Motor neuron (in vitro differentiated cells): ENCODE results near the gene ALPK1. TPM values are rescaled to one million over a fixed set of nuclear protein-coding genes. Genes with fewer than 3 reads are reported as not detected.
A peak's percentile ranks its signal among the peaks of the same experiment; 100 is the strongest.
"Not testable (repeated sequence)": the region's sequence is repeated elsewhere in the genome, so short reads cannot be mapped to it uniquely, and the experiment has no call there.

Experiments
- ATAC-seq, 8 experiments: fragments of 200-7000 bp; cut with Tn5 transposase; replicated peaks in 6 of 8; 2 replicates each; pipeline ENCODE4 v1.8.0; 2021; ENCODE audit warnings: mild to moderate bottlenecking in 8 of 8, moderate library complexity in 8 of 8
- H3K27ac ChIP-seq, 2 donors: fragments of 250-450 bp; sonication (Bioruptor Pico); 2 replicates each; pipeline ENCODE4 v1.9.0; 2021; ENCODE audit warnings: antibody characterized with exemption in 2 of 2, mild to moderate bottlenecking in 2 of 2, moderate library complexity in 1 of 2
- H3K4me1 ChIP-seq, 2 donors: fragments of 250-450 bp; sonication (Bioruptor Pico); replicated peaks in 1 of 2; 2 replicates each; pipeline ENCODE4 v1.6.1; 2021; ENCODE audit warnings: antibody characterized with exemption in 2 of 2, mild to moderate bottlenecking in 2 of 2, moderate library complexity in 1 of 2
- H3K4me3 ChIP-seq, 5 donors: fragments of 250-450 bp; sonication (Bioruptor Pico); 2 replicates each; pipeline ENCODE4 v1.9.0; 2021; ENCODE audit warnings: antibody characterized with exemption in 5 of 5, mild to moderate bottlenecking in 5 of 5, moderate library complexity in 4 of 5
- WGBS, 10 experiments: fragments of 450-650 bp; shearing (Covaris generic); methylation state at CpG; one replicate each; pipeline ENCODE4 v1.0.0; 2022; 5-methylcytosine and 5-hydroxymethylcytosine counted together
- in situ Hi-C, 9 experiments: fragments of 400-800 bp; cut with MboI; loops; one replicate each; pipeline ENCODE4 v1.15.0; 2021; ENCODE audit warnings: low sequenced_read_pairs in 9 of 9, low pct_unique_long_range_greater_than_20kb in 2 of 9; ENCODE audit not compliant: unreplicated experiment in 9 of 9
- total RNA-seq, 8 experiments: library from RNA; unstranded; fragments of 300-600 nt; gene quantifications; 2 replicates each; pipeline versions ENCODE4 v1.2.3 to v1.2.4, GENCODE V29; 2022

The ALPK1 gene
- total RNA-seq, 8 experiments from 2014 or later: 3.9 to 28.0 (median 14.9) TPM

- WGBS, 10 experiments: 40 to 100% (median 89%) methylated on average over 1 to 5 of the region's 10 CpGs; no CpG with 5 or more reads in 3 of the 10 experiments
Observed at GRCh38 chr4:112418092-112418491, 120.9 kb downstream of the ALPK1 start.

GRCh38 chr4:112421911-112422310 lies 124.7 kb downstream of the ALPK1 start:
- H3K4me3 ChIP-seq: no peak overlapping the region
- no peak for ATAC-seq
- WGBS, 10 experiments: 62 to 100% (median 93%) methylated on average over 1 to 7 of the region's 7 CpGs

More at GRCh38 chr4:112418092-112418491, 120.9 kb downstream of the ALPK1 start:
- Histone ChIP-seq H3K27ac (no peak overlapping the region), H3K4me3 (no peak overlapping the region), H3K4me1 (no peaks in the 10 kb centered on the region)
- ATAC-seq: no peak
- in situ Hi-C loops: no loop called here

GRCh38 chr4:112422644-112423043 lies 125.5 kb downstream of the ALPK1 start:
- ATAC-seq: no peak
- WGBS, 10 experiments: 80 to 100% (median 100%) methylated on average over 1 to 2 of the region's 2 CpGs; no CpG with 5 or more reads in 6 of the 10 experiments
- in situ Hi-C loops: no loop called here
- H3K4me1 ChIP-seq: peaks cover 0 to 3% of the 10 kb centered on the region in 2 donors
- H3K27ac ChIP-seq: no peak overlapping the region
- no peak overlapping the region for H3K4me3 ChIP-seq

More at GRCh38 chr4:112421911-112422310, 124.7 kb downstream of the ALPK1 start:
- Histone ChIP-seq H3K4me1 (peaks cover 0 to 3% of the 10 kb centered on the region in 2 donors), H3K27ac (no peak overlapping the region)
- in situ Hi-C loops: no loop called here

GRCh38 chr4:112423591-112423990 lies 126.4 kb downstream of the ALPK1 start:
- H3K27ac ChIP-seq: no peak overlapping the region
- peaks cover 0 to 3% of the 10 kb centered on the region in 2 donors for H3K4me1 ChIP-seq
- in situ Hi-C loops: no loop called here
- 75 to 100% (median 100%) methylated on average over 1 of the region's 1 CpG; no CpG with 5 or more reads in 3 of the 10 experiments for WGBS, 10 experiments
- ATAC-seq: no peak
- H3K4me3 ChIP-seq: no peak overlapping the region

GRCh38 chr4:112425823-112426222 lies 128.7 kb downstream of the ALPK1 start:
- ATAC-seq: no peak
- 0 to 95% (median 76%) methylated on average over 1 to 4 of the region's 4 CpGs for WGBS, 10 experiments
- Histone ChIP-seq H3K4me1 (peaks cover 0 to 3% of the 10 kb centered on the region in 2 donors), H3K27ac (no peak overlapping the region), H3K4me3 (no peak overlapping the region)
- in situ Hi-C loops: no loop called here

- 50 to 100% (median 93%) methylated on average over 1 to 3 of the region's 3 CpGs; no CpG with 5 or more reads in 1 of the 10 experiments for WGBS, 10 experiments
- no peak for ATAC-seq
- no peak overlapping the region for H3K4me3 ChIP-seq
- H3K4me1 ChIP-seq: peaks cover 0 to 3% of the 10 kb centered on the region in 2 donors
- H3K27ac ChIP-seq: no peak overlapping the region
- in situ Hi-C loops: no loop called here
Observed at GRCh38 chr4:112426416-112426815, 129.2 kb downstream of the ALPK1 start.

GRCh38 chr4:112431158-112431557 lies 134.0 kb downstream of the ALPK1 start:
- Histone ChIP-seq H3K4me3 (no peak overlapping the region), H3K27ac (no peak overlapping the region), H3K4me1 (no peaks in the 10 kb centered on the region)
- 40 to 100% (median 84%) methylated on average over 1 to 4 of the region's 4 CpGs; no CpG with 5 or more reads in 5 of the 10 experiments for WGBS, 10 experiments
- in situ Hi-C loops: no loop called here
- ATAC-seq: no peak

- no peaks in the 10 kb centered on the region for H3K4me1 ChIP-seq
- no peak overlapping the region for H3K27ac ChIP-seq
- in situ Hi-C loops: no loop called here
- ATAC-seq: no peak
- WGBS, 10 experiments: 78 to 100% (median 100%) methylated on average over 1 of the region's 1 CpG; no CpG with 5 or more reads in 1 of the 10 experiments
- H3K4me3 ChIP-seq: no peak overlapping the region
Observed at GRCh38 chr4:112436987-112437386, 139.8 kb downstream of the ALPK1 start.

- H3K4me1 ChIP-seq, in situ Hi-C loops, H3K4me3 ChIP-seq, ATAC-seq, H3K27ac ChIP-seq: not testable (repeated sequence)
- 55 to 100% (median 87%) methylated on average over 1 to 2 of the region's 2 CpGs for WGBS, 10 experiments
Observed at GRCh38 chr4:112442226-112442625, 145.1 kb downstream of the ALPK1 start.

- Histone ChIP-seq H3K4me1 (peaks cover 45% of the 10 kb centered on the region in 2 donors), H3K27ac (peak overlapping the region in 1 of 2 donors; percentile 43), H3K4me3 (no peak overlapping the region)
- 28 to 74% (median 49%) methylated on average over 3 to 8 of the region's 8 CpGs for WGBS, 10 experiments
- in situ Hi-C loops: no loop called here
- peak in 7 of 8 experiments; percentile 64 to 90 (median 82) for ATAC-seq
Observed at GRCh38 chr4:112448306-112449132, 151.3 kb downstream of the ALPK1 start.

GRCh38 chr4:112449708-112450107 lies 152.5 kb downstream of the ALPK1 start:
- 86 to 92% (median 88%) methylated on average over 1 to 3 of the region's 3 CpGs; no CpG with 5 or more reads in 7 of the 10 experiments for WGBS, 10 experiments
- peaks cover 45% of the 10 kb centered on the region in 2 donors for H3K4me1 ChIP-seq
- no peak overlapping the region for H3K27ac ChIP-seq
- no peak overlapping the region for H3K4me3 ChIP-seq
- in situ Hi-C loops: no loop called here
- ATAC-seq: no peak

GRCh38 chr4:112451104-112451503 lies 153.9 kb downstream of the ALPK1 start:
- 0 to 68% (median 10%) methylated on average over 1 to 4 of the region's 4 CpGs; no CpG with 5 or more reads in 2 of the 10 experiments for WGBS, 10 experiments
- H3K27ac ChIP-seq: peak overlapping the region in 1 of 2 donors; percentile 33
- ATAC-seq: peak in 4 of 8 experiments; percentile 49 to 61 (median 52)
- no peak overlapping the region for H3K4me3 ChIP-seq
- H3K4me1 ChIP-seq: peaks cover 45% of the 10 kb centered on the region in 2 donors
- in situ Hi-C loops: no loop called here

- peaks cover 45% of the 10 kb centered on the region in 2 donors for H3K4me1 ChIP-seq
- in situ Hi-C loops: no loop called here
- no peak overlapping the region for H3K4me3 ChIP-seq
- peak in 5 of 8 experiments; percentile 40 to 69 (median 49) for ATAC-seq
- 35 to 61% (median 56%) methylated on average over 2 to 4 of the region's 4 CpGs; no CpG with 5 or more reads in 1 of the 10 experiments for WGBS, 10 experiments
- peak overlapping the region in 1 of 2 donors; percentile 33 for H3K27ac ChIP-seq
Observed at GRCh38 chr4:112451831-112452230, 154.7 kb downstream of the ALPK1 start.
